ENCODE results near the gene ANKRD55.

DNA sequence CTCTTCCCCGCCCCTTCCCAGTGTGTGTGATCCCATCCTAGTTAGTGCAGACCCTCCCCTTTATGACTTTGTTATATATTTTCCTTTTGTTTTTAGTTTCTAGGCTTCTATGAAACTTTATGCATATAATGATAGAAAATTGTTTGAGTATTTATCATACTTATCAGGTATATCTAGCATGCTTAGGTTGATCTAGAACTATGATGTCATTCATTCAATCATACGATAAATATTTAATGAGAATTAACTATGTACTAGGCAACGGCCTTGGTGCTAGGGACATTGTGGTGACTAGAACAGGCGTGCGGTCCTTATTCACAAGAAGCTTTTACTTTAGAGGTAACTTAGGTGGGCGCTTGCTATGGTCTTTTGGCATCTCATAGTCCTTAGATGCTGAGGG, 13.6 kb upstream of the ANKRD55 start:
- TF ChIP-seq ZNF384 (IDR thresholded peaks at IDR 0.05) (no peak), SP1 (IDR thresholded peaks at IDR 0.05) (no peak), CTBP1 (IDR thresholded peaks at IDR 0.05; ENCODE audit: borderline replicate concordance) (no peak), HDGF (IDR thresholded peaks at IDR 0.05; ENCODE audit: borderline replicate concordance) (no peak), SUZ12 (IDR thresholded peaks at IDR 0.05) (no peak), ELF4 (IDR thresholded peaks at IDR 0.05) (no peak), BHLHE40 (IDR thresholded peaks at IDR 0.05; ENCODE audit: borderline replicate concordance) (no peak), LEF1 (IDR thresholded peaks at IDR 0.05; ENCODE audit: borderline replicate concordance) (no peak), TARDBP (IDR thresholded peaks at IDR 0.05) (no peak), L3MBTL2 (conservative IDR thresholded peaks at IDR 0.05) (no peak), FOXA1 (IDR thresholded peaks at IDR 0.05) (no peak), ARNT (IDR thresholded peaks at IDR 0.05) (no peak), FOXK2 (IDR thresholded peaks at IDR 0.05) (no peak), NFRKB (IDR thresholded peaks at IDR 0.05) (no peak)

Measured in HEK293T (cell line).